Amniotic epithelial cell (primary cell): ENCODE results near the gene ZNF367.

Experiments used
- DNase-seq: peaks from one replicate; pipeline ENCODE4 v3.0.0-alpha.2; 2010; ENCODE audit warnings: low read depth

The ZNF367 gene

DNA sequence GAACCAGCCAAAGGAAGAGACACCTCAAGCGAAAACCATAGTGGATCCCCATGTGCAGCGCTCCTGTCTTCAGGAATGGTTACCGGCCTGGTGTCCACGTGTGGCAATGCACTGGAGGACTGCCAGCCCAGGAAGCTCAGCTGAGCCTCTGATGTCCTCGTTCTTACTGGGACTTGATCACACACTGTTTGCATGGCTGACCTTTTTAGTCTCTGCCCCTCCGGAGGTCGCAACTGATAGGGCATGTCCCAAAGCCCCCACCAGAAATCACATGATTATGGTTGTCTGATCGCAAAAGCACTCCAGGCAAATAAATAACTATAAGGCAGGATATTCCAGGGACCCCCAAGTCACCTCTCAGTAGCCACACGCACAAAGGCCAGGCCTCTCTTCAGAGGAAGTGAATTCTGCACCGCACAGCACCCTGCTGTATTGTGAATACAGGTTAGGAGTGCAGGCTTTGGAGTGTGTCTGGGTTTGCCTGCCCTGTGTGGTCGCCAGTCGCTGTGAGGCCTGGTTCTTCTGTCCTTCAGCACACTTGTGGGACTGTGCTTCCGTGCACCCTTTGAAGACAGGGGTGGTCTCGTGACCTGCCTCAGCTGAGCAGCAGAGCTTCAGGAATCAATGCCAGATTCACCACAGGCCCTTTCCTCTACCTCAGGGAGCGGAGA lies 18.4 kb upstream of the ZNF367 start:
- no peak for DNase-seq

DNA sequence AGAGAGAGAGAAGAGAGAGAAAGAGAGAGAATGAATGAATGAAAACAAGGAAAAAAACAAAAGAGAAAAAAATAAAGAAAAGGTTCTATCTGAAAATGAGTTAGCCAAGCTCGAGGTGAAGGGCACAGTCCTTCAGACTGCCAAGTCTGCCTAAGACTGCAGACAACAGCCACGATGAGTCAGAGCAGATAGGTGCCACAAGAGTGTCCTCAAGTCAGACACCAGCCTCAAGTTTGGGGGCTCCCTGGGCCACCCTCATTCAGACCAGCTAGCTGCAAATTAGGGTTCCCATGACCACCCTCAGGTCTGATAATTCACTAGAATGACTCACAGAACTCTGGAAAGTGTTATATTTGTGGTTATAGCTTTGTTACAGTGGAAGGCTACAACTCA lies 17.9 kb upstream of the ZNF367 start:
- DNase-seq = peak; percentile 14

DNA sequence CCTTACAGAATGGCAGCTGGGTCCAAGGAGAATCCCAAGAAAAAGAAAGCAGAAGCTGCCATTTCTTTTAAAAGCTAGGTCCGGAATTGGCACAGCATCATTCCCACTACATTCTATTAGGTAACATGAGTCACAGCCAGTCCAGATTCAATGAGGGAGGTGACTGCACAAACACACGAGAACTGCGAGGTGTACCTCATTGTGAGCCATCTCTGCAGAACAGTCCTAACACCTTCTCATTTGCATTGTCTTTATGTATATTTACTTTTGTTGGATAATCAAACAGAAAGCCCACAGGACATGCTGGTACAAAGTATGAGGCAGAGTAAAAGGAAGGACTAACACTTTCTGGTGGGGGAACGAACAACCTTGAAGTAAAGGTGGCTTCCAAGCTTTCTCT lies 17.2 kb upstream of the ZNF367 start:
- no peak for DNase-seq

DNA sequence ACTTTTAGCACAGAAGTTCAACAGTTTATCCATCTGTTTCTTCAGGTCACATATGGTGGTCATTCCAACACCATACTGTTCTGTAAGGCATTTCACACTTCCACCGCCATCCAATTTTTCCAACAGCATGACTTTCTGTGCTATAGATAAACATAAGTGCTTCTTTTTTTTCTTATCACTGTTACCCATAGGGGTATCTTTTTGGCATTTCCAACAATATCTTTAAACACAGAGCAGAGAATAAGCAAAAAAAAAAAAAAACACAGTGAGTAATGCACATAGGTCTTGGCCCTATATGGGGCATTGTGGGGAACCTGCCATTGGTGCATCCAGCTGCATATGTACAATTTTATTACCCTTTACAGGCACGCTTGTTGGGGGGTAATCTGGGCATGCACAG lies 12.2 kb upstream of the ZNF367 start:
- DNase-seq = no peak

DNA sequence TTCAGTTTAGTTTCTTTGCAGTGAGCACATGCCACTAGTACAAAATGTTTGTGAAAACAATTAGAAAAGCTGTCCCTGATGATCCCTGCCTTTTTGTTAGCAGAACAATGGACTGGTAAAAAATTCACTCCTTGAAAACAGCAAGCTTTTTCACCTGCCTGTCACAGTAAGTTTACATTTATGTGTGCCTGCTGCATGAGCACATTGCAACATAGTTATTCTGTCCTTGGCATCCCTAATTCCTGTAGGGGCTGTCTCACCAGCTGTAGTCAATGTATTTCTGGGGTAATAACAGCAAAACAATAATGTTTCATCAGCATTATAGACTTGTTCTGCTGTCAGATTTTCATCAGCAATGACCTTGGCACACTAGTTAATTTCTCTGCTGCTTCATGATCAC lies 11.6 kb upstream of the ZNF367 start:
- DNase-seq = no peak

DNA sequence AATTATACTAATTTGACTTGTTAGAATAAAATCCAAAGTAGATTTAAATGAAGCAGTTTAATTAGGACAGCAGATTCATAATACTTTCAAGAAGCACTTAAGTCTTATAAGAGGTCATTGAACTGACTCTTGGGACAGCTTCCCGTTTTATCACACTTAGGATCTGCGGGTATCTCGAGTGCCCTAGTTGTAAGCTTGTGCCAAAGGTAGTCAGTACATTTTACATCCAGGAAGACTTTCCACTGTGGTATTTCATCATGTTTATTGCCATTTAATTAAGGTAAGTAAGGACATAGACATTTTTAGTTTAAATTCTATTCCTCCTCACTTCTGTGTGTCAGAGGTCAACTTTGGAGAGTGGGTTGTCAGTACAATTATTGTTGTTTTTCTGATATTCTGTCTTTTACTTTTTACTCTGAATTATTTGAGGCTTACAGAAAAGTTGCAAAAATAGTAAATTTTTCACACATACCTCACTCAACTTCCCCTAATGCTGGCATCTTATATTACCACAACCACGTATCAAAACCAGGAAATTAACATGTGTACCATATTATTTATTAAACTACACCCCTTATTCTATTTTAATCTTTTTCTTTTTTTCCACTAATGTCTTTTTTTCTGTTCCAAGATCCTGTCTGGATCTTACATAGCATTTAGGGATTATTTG lies 7.5 kb upstream of the ZNF367 start:
- DNase-seq = no peak

DNA sequence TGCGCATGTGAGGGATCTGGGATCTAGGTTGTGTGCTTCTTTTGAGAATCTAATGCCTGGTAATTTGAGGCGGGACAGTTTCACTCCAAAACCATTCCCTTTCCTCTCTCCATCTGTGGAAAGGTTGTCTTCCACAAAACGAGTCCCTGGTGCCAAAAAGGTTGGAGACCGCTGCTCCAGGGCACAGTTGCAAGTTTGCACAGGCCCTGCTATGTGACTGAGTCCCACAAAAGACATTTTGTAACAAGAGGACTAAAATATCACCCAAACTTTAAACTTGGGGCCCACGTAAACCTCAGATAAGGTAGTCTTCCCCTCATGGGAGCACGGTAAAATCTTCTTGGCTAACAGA lies 5.8 kb upstream of the ZNF367 start:
- no peak for DNase-seq

DNA sequence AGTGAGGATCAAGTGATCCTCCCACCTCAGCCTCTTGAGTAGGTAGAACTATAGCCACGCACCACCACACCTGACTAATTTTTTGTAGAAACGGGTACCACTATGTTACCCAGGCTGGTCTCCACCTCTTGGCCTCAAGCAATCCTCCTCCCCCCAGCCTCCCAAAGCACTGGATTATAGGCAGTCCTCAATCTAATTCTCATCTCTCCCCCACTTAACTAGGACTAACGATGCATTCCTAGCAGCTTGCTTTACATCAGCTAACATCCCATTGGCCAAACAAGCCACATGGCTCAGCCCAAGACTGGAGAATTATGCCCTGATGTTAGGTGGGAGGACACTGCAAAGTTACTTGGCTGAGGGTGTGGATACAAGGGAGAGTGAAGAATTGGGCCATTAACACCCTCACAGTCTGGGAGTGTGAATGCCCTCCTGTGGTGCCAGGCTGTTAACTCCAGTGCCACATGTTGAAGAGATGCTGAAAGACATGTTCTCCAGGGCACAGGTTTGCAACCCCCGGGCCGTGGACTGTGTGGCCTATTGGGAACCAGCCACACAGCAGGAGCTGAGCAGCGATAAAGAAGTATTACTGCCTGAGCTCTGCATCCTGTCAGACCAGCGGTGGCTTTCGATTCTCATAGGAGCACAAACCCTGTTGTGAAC lies 5.3 kb upstream of the ZNF367 start:
- no peak for DNase-seq

DNA sequence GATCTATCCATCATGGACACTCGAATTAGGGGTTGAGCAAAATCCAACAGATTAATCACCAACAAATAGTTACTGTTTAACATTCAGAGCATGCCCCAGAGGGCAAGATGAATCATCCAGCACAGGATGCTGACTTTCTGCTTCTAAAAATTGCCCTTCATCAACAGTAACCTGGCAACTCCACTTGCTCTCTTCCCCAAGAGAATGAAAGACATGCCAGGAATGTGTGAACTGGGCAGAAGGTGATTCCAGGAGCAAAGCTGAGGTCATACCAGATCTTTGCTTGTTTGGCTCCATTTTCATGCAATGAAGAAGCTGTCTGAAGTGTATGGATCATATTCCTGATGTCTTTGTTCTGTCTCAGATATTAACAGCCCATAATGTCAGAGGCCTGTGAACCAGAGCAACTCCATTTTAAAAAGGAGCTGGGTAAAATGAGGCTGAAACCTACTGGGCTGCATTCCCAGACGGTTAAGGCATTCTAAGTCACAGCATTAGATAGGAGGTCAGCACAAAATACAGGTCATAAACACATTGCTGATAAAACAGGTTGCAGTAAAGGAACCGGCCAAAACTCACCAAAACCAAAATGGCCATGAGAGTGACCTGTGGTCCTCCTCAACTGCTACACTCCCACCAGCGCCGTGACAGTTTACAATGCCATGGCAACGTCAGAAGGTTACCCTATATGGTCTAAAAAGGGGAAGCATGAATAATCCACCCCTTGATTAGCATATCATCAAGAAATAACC lies 2.5 kb upstream of the ZNF367 start:
- DNase-seq = peak; percentile 92

DNA sequence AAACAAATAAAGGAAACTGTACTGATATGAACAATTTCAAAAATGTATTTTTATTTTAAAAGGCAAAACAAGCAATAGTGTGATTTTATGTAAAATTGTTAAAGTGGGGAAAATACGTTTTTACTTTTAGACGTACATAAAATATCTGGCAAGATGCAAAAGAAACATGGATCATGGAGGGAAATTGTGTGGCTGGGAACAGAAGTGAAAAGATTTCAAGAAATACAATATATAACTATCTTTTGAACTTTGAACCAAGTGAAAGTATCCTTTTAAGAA lies 1.5 kb upstream of the ZNF367 start:
- DNase-seq = no peak

DNA sequence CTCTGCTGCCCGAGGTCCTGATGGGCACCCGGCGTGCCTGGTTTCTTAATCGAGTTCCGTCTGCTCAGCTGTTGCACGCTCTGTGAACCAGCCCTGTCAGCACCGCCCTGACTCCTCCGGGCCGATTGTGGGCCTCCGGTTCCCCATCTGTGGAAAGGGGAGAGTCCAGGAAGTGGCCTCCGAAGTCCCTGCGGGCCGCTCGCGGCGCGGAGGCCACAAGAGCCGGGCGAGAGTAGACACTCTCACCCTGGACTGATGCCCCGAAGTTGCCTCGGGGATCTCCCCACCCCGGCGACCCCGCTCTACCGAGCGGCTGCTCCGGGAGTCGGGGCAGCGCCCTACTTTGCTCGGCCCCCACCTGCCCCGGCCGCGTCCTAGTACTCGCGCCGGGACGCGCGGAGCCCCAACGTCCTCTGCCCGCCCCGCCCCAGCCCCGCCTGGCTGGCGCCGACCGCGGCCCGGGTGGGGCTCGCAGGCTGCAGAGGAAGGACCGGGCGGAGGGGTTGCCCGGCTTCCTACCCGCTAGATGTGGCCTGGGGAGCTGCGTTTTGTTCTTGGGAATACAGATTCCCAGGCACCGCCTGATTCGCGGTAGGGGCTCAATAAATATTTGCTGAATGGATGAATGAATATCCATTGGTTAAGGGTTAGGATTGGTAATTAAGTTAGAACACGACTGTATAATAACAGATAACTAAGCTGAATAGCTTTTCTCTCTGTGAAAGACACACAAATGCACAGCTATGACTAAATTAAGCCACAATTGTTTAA lies 935 bp upstream of the ZNF367 start:
- DNase-seq = peak; percentile 9

DNA sequence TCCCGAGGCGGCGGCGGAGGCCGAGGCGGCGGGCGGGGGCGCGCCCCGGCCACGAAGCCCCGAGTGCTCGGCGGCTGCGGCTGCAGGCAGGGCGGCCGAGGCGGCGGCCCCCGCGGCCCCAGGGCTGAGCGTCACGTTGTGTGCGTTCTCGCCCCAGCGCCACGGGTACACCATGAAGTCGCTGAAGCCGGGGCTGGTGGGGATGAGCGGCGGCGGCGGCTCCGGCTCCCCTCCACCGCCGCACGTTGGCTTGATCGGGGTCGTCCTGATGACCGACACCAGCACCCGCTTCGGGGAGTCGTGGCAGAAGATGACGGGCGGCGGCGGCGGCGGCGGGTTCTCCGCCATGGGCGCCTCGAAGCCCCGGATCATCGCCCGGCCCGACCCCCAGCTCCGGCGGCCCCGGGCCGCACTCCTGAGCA lies 498 bp downstream of the ZNF367 start:
- no peak for DNase-seq

DNA sequence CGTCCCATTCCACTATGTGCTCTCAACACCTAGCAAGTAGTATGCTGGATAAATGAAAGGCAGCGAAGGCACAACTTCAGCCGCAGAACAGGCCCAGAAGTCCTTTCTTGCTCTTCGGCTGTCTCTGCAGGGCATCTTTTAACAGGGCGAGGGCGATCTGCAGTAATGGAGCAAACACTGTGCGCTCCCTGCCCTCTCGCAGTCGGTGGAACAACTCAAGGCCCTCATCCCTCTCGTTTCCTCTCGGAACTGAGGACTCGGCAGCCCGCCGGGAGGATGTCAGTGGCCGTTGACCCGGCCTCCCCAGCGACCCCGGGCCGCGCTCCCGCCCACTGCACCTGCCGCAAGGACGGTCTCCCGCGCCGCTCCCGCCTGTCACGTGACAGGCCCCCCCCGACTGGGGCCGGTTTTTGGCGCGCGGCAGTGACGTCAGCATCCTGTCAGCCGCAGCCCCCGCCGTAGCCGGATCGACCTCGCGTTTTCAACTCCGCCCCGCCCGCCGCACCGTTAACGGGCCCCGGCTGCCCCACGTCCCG lies 1.1 kb downstream of the ZNF367 start:
- DNase-seq = peak; percentile 67

DNA sequence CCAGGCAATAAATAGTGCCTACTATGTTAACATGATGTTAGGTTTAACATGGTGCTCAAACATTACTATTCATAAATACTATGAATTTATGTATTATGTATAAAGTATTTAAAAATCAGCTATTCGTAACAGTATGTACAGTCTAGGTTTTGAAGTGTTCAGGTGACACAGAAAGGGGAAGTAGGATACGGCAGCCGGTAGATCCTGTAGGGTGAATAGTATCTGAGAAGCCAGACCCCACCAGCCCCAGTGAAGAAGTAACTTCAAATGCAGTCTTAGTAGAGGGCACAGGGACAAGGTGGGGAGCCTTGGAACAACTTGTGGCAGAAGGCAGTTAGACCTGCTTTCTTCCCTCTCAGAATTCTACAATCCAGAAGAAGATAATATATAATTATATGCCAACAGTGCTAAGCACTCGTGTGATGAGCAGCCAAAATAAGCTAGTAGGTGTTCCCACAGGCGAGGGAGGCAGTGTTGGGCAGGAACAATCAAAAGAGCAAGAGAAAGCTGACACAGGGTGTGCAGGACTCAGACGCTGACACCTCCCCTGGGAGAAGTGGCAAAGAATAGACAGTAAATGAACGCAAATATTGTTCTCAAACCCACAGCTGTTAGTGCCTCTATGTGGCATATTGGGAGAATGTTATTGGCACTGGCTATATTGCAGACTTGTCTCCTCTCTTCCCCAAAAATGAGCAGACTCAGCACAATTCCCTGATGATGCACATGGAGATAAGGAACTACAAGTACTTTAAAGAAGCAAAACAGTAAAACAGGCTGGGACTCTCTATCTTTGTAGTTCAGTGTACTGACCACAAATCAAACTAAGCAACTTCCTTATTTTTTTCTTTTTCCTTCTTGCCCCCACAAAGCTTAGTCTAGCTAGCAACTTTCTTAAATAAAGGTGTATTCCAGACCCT lies 4.6 kb downstream of the ZNF367 start:
- DNase-seq = no peak

DNA sequence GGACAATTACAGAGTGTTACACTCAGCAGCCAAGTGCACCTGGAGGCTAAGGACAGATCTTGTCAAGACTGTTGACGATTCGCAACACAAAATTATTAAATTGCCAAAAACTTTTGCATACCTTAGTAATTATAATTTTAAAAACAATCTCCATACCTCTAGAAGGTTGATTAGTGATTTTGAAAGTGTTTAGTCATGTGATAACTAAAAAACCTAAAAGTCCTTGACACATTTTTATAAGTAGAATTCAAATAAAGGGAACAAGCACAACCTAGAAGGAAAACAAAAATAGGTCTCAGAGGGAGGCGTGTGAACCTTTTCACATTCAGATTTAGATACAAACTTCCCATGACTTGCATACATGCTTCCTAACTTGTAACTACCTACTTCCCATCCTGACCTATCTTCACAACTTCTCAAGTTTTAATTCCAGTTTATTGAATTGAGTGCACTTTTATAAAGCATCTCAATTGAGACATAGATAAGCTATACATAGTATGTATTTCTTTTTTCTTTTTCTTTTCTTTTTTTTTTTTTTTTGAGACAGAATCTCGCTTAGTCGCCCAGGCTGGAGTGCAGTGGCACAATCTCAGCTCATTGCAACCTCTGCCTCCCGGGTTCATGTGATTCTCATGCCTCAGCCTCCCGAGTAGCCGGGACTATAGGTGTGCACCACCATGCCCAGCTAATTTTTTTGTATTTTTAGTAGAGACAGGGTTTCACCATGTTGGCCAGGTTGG lies 5.8 kb downstream of the ZNF367 start:
- no peak for DNase-seq

DNA sequence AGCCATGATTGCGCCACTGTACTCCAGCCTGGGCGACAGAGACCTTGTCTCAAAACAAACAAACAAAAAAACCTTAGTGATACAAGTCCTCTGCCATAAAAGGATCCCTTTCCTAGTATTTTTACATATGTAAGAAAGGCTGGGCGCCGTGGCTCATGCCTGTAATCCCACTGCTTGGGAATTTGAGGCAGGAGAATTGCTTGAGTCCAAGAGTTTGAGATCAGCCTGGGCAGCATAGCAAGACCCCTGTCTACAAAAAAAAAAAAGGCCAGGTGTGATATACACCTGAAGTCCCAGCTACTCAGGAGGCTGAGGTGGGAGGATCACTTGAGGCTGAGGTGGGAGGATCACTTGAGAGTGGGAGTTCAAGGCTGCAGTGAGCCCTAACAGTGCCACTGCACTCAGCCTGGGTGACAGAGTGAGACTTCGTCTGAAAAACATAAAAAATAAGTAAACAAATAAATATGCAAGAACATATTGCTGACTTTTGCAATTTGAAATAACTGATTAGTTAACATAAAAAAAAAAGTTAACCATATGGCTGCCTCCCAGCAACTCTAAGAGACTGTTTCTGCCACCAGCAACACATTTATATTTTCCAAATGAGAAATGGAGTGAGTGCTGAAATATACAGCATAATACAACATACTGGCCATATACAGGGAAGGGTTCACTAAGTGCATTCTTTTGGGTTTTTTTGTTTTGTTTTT lies 6.9 kb downstream of the ZNF367 start:
- no peak for DNase-seq

DNA sequence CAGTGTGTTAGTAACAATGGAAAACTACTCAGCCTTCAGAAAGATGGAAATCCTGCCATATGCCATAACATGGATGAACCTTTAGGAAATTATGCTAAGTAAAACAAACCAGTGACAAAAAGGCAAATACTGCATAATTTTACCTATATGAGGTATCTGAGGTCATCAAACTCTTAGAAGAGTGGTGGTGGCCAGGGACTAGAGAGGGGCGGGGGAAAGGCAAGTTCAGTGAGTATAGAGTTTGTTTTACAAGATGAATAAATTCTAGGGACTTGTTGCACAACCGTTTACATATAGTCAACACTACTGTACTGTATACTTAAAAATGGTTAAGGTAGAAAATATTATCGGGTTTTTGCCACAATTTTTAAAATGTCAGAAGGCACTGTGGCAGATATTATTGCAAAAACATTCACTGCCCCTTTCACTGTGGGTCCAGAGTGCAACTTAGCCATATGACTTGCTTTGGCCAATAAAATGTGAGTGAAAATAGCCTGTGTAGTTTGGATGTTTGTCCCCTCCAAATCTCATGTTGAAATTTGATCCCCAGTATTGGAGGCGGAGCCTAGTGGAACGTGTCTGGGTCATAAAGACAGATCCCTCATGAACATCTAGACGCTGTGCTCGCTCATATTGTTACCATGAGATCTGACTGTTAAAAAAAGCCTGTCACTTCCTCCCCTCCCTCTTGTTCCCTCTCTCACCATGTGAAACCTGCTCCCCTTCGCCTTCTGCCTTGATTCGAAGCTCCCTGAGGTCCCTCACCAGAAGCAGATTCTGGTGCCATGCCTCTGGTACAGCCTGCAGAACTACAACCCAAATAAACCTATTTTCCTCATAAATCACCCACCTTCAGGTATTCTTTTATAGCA lies 9.5 kb downstream of the ZNF367 start:
- DNase-seq = no peak

DNA sequence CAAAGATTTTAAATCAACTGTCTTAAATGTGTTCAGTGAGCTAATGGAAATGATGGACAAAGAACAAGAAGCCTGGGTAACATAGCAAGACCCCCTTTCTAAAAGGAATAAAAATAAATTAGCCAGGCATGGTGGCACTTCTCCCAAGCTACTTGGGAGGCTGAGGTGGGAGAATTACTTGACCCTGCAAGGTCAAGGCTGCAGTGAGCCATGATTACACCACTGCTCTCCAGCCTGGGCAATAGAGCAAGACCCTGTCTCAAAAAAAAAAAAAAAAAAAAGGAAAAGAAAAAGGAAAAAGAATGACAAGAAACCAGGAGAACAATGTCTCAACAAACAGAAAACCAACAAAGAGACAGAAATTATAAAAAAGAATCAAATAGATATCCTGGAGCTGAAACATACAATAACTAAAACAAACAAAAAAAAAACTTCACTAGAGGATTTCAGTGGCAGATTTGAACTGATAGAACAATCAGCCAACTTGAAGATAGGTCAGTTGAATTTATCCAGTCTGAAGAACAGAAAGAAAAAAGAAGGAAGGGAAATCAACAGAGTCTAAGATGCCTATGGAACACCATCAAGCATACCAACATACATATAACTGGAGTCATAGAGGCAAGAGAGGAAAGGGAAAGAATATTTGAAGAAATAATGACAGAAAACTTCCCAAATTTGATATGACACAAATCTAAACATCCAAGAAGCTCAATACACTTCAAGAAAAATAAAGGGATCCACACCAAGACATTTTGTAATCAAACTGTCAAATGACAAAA lies 17.8 kb downstream of the ZNF367 start:
- no peak for DNase-seq
